ENCODE data around the gene GALM.

DNA sequence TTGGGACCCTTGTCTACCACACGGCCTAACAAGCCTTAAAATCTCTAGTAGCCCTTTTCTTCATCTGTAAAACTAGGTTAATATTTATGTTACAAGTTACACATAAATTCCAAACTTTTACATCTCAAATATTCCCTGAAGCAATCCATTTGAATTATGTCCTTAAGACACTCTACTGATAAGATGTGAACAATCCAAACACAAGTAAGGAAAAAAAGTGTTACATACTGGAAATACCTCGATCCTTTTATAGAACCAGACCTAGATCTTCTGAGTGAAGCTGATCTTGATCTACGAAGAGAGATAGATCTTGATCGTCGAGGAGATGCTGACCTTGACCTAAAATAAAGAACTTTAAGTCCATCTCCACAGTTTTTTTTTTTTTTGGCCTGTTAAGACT is 81.9 kb downstream of the GALM start:
- TF ChIP-seq, protein P1, sequence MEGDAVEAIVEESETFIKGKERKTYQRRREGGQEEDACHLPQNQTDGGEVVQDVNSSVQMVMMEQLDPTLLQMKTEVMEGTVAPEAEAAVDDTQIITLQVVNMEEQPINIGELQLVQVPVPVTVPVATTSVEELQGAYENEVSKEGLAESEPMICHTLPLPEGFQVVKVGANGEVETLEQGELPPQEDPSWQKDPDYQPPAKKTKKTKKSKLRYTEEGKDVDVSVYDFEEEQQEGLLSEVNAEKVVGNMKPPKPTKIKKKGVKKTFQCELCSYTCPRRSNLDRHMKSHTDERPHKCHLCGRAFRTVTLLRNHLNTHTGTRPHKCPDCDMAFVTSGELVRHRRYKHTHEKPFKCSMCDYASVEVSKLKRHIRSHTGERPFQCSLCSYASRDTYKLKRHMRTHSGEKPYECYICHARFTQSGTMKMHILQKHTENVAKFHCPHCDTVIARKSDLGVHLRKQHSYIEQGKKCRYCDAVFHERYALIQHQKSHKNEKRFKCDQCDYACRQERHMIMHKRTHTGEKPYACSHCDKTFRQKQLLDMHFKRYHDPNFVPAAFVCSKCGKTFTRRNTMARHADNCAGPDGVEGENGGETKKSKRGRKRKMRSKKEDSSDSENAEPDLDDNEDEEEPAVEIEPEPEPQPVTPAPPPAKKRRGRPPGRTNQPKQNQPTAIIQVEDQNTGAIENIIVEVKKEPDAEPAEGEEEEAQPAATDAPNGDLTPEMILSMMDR (IDR thresholded peaks at IDR 0.05; ENCODE audit: low read length): no peak
- TF ChIP-seq EZH2 (IDR thresholded peaks at IDR 0.05; ENCODE audit: borderline replicate concordance, low read length): no peak
